Endometrial microvascular endothelial cells (primary cell): ENCODE measurements around the gene TAF13. TPM values are rescaled to one million over a fixed set of nuclear protein-coding genes. Genes with fewer than 3 reads are reported as not detected.

Experiments used
- in situ Hi-C: cut with HindIII; loops from 2 replicates; pipeline ENCODE4 v1.10.0; 2017; ENCODE audit warnings: low sequenced_read_pairs, low pct_unique_long_range_greater_than_20kb; ENCODE audit errors: inconsistent ontology term
- total RNA-seq: library from RNA; depleted of rRNA; stranded (reverse); fragments of >200 nt; gene quantifications from one replicate; pipeline ENCODE4 v1.2.3, GENCODE V29; 2015; ENCODE audit errors: inconsistent ontology term

Gene TAF13
- total RNA-seq, 1 donor from 2014 or later: 44.9 TPM

- in situ Hi-C loops: no loop called here
Observed at GRCh38 chr1:109094871-109095270, 19.1 kb upstream of the TAF13 start.

GRCh38 chr1:109094377-109094803 is 18.6 kb upstream of the TAF13 start:
- in situ Hi-C loops: no loop called here

GRCh38 chr1:109091839-109092193 is 16.0 kb upstream of the TAF13 start:
- in situ Hi-C loops: no loop called here

GRCh38 chr1:109091078-109091838 is 15.5 kb upstream of the TAF13 start:
- in situ Hi-C loops: no loop called here

GRCh38 chr1:109090196-109091077 is 14.6 kb upstream of the TAF13 start, which contains the start of gene TMEM167B:
TSS of gene TMEM167B (plus strand) at chr1:109090764. CDS start at chr1:109090873, 109 bp downstream.
- in situ Hi-C loops: no loop called here

GRCh38 chr1:109089242-109090015 is 13.6 kb upstream of the TAF13 start:
- in situ Hi-C loops: no loop called here

- in situ Hi-C loops: no loop called here
Observed at GRCh38 chr1:109084563-109085517, 9.0 kb upstream of the TAF13 start.

GRCh38 chr1:109083923-109084322 is 8.1 kb upstream of the TAF13 start:
- in situ Hi-C loops: no loop called here

- in situ Hi-C loops: no loop called here
Observed at GRCh38 chr1:109083501-109083900, 7.7 kb upstream of the TAF13 start.

- in situ Hi-C loops: no loop called here
Observed at GRCh38 chr1:109080441-109081082, 4.8 kb upstream of the TAF13 start.

GRCh38 chr1:109079240-109079622 is 3.4 kb upstream of the TAF13 start:
- in situ Hi-C loops: no loop called here

- in situ Hi-C loops: no loop called here
Observed at GRCh38 chr1:109078317-109078716, 2.5 kb upstream of the TAF13 start.

GRCh38 chr1:109069294-109069693 is 6.5 kb downstream of the TAF13 start:
- in situ Hi-C loops: no loop called here

GRCh38 chr1:109067883-109068282 is 7.9 kb downstream of the TAF13 start:
- in situ Hi-C loops: no loop called here

GRCh38 chr1:109065137-109065536 is 10.7 kb downstream of the TAF13 start:
- in situ Hi-C loops: no loop called here

- in situ Hi-C loops: no loop called here
Observed at GRCh38 chr1:109061183-109061582, 14.6 kb downstream of the TAF13 start.

- in situ Hi-C loops: no loop called here
Observed at GRCh38 chr1:109060707-109061106, 15.1 kb downstream of the TAF13 start.

- in situ Hi-C loops: no loop called here
Observed at GRCh38 chr1:109059026-109059425, 16.8 kb downstream of the TAF13 start.
